Activated naive CD4-positive, alpha-beta T cell treated with anti-CD3 and anti-CD28 coated beads, Interleukin-2, amount 50 U/mL, for 24 hours (primary cell): ENCODE data around the gene ID4.

ENCODE experiments used
- H3K27ac Mint-ChIP-seq: one replicate; pipeline ENCODE4 v1.8.0; 2021; ENCODE audit warnings: mild to moderate bottlenecking, mixed read lengths
- H3K27me3 Mint-ChIP-seq: one replicate; pipeline ENCODE4 v1.8.0; 2021; ENCODE audit warnings: mixed read lengths
- H3K36me3 Mint-ChIP-seq: one replicate; pipeline ENCODE4 v1.8.0; 2021; ENCODE audit warnings: mixed read lengths
- H3K4me1 Mint-ChIP-seq: one replicate; pipeline ENCODE4 v1.8.0; 2021; ENCODE audit warnings: mixed read lengths
- H3K4me3 Mint-ChIP-seq: one replicate; pipeline ENCODE4 v1.8.0; 2021; ENCODE audit warnings: mild to moderate bottlenecking, mixed read lengths
- H3K9me3 Mint-ChIP-seq: one replicate; pipeline ENCODE4 v1.8.0; 2021; ENCODE audit warnings: mixed read lengths

Gene ID4

DNA sequence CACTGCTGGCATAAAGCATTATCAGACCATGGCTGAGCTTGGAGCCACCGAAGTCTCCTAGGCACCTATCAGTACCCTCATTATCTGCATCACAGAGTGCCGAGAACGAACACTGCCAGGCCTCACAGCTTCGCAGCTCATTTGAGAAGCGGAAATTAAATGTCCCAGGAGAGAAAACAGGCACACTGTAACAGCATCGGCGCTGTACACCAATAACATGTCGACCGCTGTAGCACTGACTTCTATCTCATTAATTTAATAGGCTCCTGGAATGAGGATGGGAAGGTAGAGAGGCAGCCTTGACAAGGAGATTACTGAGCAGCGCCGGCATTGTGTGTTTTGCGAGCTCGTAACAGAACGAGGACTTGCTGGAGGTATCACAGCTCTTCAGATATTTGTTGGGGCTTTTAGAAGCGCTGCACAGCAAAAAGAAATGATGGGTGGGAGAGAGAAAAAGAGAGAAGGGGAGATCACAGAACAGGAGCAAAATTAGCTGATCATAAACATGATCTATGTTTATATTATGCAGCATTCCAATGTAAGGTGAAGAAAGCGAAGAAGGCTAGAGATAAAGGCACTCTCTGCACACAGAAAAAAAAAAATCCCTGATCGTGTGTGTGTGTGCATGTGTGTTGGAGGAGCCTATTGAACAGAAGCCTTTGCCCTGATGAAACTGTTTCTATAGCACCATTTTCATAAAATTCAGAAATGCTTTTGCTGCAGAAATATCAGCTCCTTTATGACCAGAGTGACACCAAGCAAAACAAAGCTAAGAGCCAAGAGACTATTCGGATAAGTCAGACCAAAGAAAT, 29.2 kb downstream of the ID4 start:
- Mint-ChIP-seq H3K27ac (no peak overlapping the region), H3K36me3 (no peaks in the 10 kb centered on the region), H3K4me1 (no peaks in the 10 kb centered on the region), H3K9me3 (no peaks in the 10 kb centered on the region), H3K27me3 (peaks cover 4% of the 10 kb centered on the region), H3K4me3 (no peak overlapping the region)

- no peak overlapping the region for H3K27ac Mint-ChIP-seq
- H3K4me3 Mint-ChIP-seq, result no peak overlapping the region
- H3K27me3 Mint-ChIP-seq, result peaks cover 4% of the 10 kb centered on the region
- no peaks in the 10 kb centered on the region for H3K9me3 Mint-ChIP-seq
- no peaks in the 10 kb centered on the region for H3K4me1 Mint-ChIP-seq
- no peaks in the 10 kb centered on the region for H3K36me3 Mint-ChIP-seq
Measured at GRCh38 chr6:19866985-19867627, 29.9 kb downstream of the ID4 start.

DNA sequence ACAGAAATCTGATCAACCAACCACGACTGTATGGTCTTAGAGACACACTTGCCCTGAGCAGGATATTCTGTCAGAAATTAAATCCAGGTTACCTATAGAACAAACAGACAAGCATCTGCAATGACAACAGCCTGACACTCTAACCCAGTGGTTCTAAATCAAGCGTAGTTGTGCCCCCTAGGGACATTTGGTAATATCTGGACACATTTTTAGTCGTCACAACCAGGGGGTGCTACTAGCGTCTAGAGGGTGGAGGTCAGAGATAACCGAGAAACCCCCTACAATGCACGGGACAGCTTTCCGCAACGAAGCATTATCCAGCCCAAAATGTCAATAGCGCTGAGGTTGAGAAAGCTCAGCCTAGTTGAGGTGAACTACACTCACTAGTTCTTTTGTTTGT, 32.3 kb downstream of the ID4 start:
- Mint-ChIP-seq H3K4me1 (no peaks in the 10 kb centered on the region), H3K9me3 (no peaks in the 10 kb centered on the region), H3K4me3 (no peak overlapping the region), H3K27ac (no peak overlapping the region), H3K27me3 (peaks cover 4% of the 10 kb centered on the region), H3K36me3 (no peaks in the 10 kb centered on the region)

DNA sequence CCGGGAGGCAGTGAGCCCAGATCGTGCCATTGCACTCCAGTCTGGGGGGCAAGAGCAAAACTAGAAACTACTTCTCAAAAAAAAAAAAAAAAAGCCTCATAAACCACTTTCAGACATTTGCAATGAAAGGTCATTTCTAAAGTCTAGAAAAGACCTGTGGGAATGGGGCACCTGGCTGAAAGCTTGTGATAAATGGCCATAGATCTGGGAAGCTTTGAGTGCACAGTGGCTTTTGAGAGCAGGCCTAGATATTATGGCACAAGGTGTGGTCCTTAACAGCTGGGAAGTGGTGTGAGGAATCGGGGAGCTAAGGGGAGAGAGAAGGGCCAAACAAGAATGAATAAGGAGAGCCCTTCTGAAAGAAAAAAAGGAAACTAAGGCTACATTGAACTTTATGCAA, 33.2 kb downstream of the ID4 start:
- Mint-ChIP-seq H3K4me1 (no peaks in the 10 kb centered on the region), H3K27ac (no peak overlapping the region), H3K27me3 (peaks cover 4% of the 10 kb centered on the region), H3K36me3 (no peaks in the 10 kb centered on the region), H3K9me3 (no peaks in the 10 kb centered on the region), H3K4me3 (no peak overlapping the region)

GRCh38 chr6:19873031-19873430, 35.9 kb downstream of the ID4 start:
- H3K4me3 Mint-ChIP-seq, result no peak overlapping the region
- no peaks in the 10 kb centered on the region for H3K36me3 Mint-ChIP-seq
- H3K4me1 Mint-ChIP-seq, result no peaks in the 10 kb centered on the region
- no peak overlapping the region for H3K27ac Mint-ChIP-seq
- peaks cover 4% of the 10 kb centered on the region for H3K27me3 Mint-ChIP-seq
- H3K9me3 Mint-ChIP-seq, result no peaks in the 10 kb centered on the region

DNA sequence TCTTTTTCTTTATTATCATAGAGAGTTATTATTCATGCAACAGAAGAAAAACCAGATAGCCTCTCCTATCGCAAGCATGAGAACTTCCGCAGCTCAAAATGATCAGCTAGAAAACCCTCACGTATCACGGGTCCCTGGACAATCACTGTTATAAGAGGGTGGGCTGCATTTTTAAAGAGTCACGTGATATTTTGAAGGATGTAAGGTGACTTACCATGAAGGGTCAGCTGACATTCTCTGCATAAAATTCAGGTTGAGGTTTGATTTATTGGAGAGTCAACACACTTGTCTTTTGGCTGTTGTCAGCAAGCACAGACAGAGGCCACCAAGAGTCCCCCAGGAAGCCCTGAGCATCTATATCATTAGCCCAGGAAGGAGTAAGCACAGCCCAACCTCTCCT, 39.5 kb downstream of the ID4 start:
- Mint-ChIP-seq H3K4me1 (no peaks in the 10 kb centered on the region), H3K27me3 (no peaks in the 10 kb centered on the region), H3K27ac (no peak overlapping the region), H3K36me3 (no peaks in the 10 kb centered on the region), H3K4me3 (no peak overlapping the region), H3K9me3 (no peaks in the 10 kb centered on the region)

DNA sequence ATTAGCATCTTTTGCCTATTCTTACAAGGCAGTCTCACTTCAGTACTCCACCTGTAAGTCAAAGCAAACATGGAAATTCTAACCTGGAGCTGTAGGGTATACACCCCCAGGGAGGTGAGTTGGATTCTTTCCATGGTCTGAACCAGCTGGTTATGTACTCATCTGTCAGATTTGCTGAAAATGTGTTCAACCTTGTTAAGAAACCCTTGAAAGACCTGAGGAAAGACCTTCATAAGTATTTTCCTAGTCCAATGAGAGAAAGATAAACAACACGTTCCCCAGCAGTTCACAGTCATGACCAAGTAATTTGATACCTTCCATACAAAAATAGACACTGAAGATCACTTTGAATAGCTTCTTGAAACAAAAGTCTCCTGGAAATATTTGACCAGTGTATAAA, 42.5 kb downstream of the ID4 start:
- Mint-ChIP-seq H3K36me3 (no peaks in the 10 kb centered on the region), H3K9me3 (peaks cover 6% of the 10 kb centered on the region), H3K27ac (no peak overlapping the region), H3K4me3 (no peak overlapping the region), H3K27me3 (no peaks in the 10 kb centered on the region), H3K4me1 (no peaks in the 10 kb centered on the region)

- no peak overlapping the region for H3K4me3 Mint-ChIP-seq
- H3K4me1 Mint-ChIP-seq, result no peaks in the 10 kb centered on the region
- H3K27ac Mint-ChIP-seq, result no peak overlapping the region
- H3K27me3 Mint-ChIP-seq, result no peaks in the 10 kb centered on the region
- H3K9me3 Mint-ChIP-seq, result peaks cover 6% of the 10 kb centered on the region
- no peaks in the 10 kb centered on the region for H3K36me3 Mint-ChIP-seq
Measured at GRCh38 chr6:19880066-19880465, 42.9 kb downstream of the ID4 start.

GRCh38 chr6:19891451-19891850, 54.3 kb downstream of the ID4 start:
- H3K27ac Mint-ChIP-seq, result no peak overlapping the region
- no peaks in the 10 kb centered on the region for H3K4me1 Mint-ChIP-seq
- peaks cover 6% of the 10 kb centered on the region for H3K9me3 Mint-ChIP-seq
- H3K27me3 Mint-ChIP-seq, result peaks cover 7% of the 10 kb centered on the region
- no peaks in the 10 kb centered on the region for H3K36me3 Mint-ChIP-seq
- H3K4me3 Mint-ChIP-seq, result no peak overlapping the region
